ENCODE measurements around the gene VTI1A. TPM values are rescaled to one million over a fixed set of nuclear protein-coding genes. Genes with fewer than 3 reads are reported as not detected.

VTI1A gene
- total and polyA plus RNA-seq, 2 of the 4 experiments (the other 2 are of a cell fraction): 9.7 to 24.9 TPM

- Histone ChIP-seq H3K9me1 (ENCODE audit: insufficient read depth, low read length) (no peaks in the 10 kb centered on the region), H3K56ac (ENCODE audit: extremely low read depth, insufficient read depth, low read length) (no peak overlapping the region), H3K9me3 (ENCODE audit: control insufficient read depth, insufficient read depth, low read length) (no peaks in the 10 kb centered on the region), H2BK20ac (ENCODE audit: low read depth, low read length) (no peak overlapping the region), H2BK5ac (ENCODE audit: low read depth, low read length, poor library complexity, severe bottlenecking) (no peak overlapping the region), H2AFZ (replicated peaks; ENCODE audit: low read length, poor library complexity) (no peak overlapping the region), H3K4me3 (ENCODE audit: insufficient read depth, low read depth, low read length) (no peak overlapping the region), H4K8ac (ENCODE audit: low read depth in 2 of 2, low read length in 2 of 2) (no peak overlapping the region), H2BK120ac (ENCODE audit: low read depth, low read length) (no peak overlapping the region), H4K91ac (ENCODE audit: insufficient read depth, low read depth, low read length) (no peak overlapping the region), H4K5ac (ENCODE audit: low read depth, low read length) (no peak overlapping the region), H3K27ac (ENCODE audit: insufficient read depth, low read length) (no peak overlapping the region), H2AK9ac (replicated peaks; ENCODE audit: low read depth, low read length, poor library complexity) (no peak overlapping the region), H3K27me3 (ENCODE audit: control insufficient read depth, insufficient read depth, low read length) (no peaks in the 10 kb centered on the region), H3K23ac (ENCODE audit: low read depth, low read length) (no peak overlapping the region), H3K4ac (ENCODE audit: low read depth, low read length) (no peak overlapping the region), H3K14ac (replicated peaks; ENCODE audit: low read depth, low read length) (no peak overlapping the region), H3K18ac (ENCODE audit: low read depth, low read length) (no peak overlapping the region), H3K4me2 (ENCODE audit: low read depth, low read length) (no peak overlapping the region), H2BK15ac (ENCODE audit: low read depth, low read length) (no peak overlapping the region), H3K79me1 (ENCODE audit: low read depth in 1 of 2, low read length in 2 of 2) (peaks cover 2 to 7% of the 10 kb centered on the region in 2 experiments; a peak in 2 of 4 replicates), H3K4me1 (ENCODE audit: control insufficient read depth, insufficient read depth, low read length) (no peaks in the 10 kb centered on the region), H4K20me1 (ENCODE audit: insufficient read depth, low read length) (no peaks in the 10 kb centered on the region), H2AK5ac (ENCODE audit: low read depth, low read length) (no peak overlapping the region), H3K9ac (ENCODE audit: low read depth, low read length) (no peak overlapping the region), H3K36me3 (ENCODE audit: control insufficient read depth, insufficient read depth, low read length) (no peaks in the 10 kb centered on the region)
- intact Hi-C loops (cut with micrococcal nuclease) (no loop called here), dilution Hi-C loops (cut with HindIII; ENCODE audit: low sequenced_read_pairs, unreplicated experiment) (no loop called here), in situ Hi-C loops (cut with MboI; ENCODE audit: low sequenced_read_pairs) (no loop called here)
- BruUV-seq (replicated peaks): no TSS peak
- TF ChIP-seq RAD21 (IDR thresholded peaks at IDR 0.05; ENCODE audit: low read length) (no peak), BHLHE40 (IDR thresholded peaks at IDR 0.05; ENCODE audit: low read depth, low read length) (no peak), ELK1 (IDR thresholded peaks at IDR 0.05; ENCODE audit: borderline replicate concordance, low read depth, low read length) (no peak), MXI1 (IDR thresholded peaks at IDR 0.05; ENCODE audit: borderline replicate concordance, low read depth, low read length) (no peak), CTCF (conservative IDR thresholded peaks at IDR 0.05; ENCODE audit: low read depth, low read length) (no peak), USF2 (IDR thresholded peaks at IDR 0.05; ENCODE audit: low read depth, low read length) (no peak), RCOR1 (IDR thresholded peaks at IDR 0.05; ENCODE audit: insufficient replicate concordance, low read length) (no peak), RFX5 (IDR thresholded peaks at IDR 0.05; ENCODE audit: low read depth, low read length) (no peak), NFE2L2 (IDR thresholded peaks at IDR 0.05; ENCODE audit: low read depth, low read length) (no peak)
- CTCF ChIA-PET: no interaction called here
- no CpG with 5 or more reads among the region's 2 CpGs for WGBS, 2 experiments (ENCODE audit: extremely low coverage in 2 of 2, insufficient read length in 1 of 2)
- ATAC-seq (ENCODE audit: low read depth): no peak
- POLR2A ChIA-PET (ENCODE audit: unreplicated experiment): no interaction called here
- DNase-seq: no peak
Measured at GRCh38 chr10:112515852-112516251, 68.8 kb downstream of the VTI1A start.

Measured in IMR-90 (cell line).